KMS-11 (cell line): ENCODE data around the gene FOXN3.

Experiments
- H2AFZ ChIP-seq: fragments of 200-600 bp; sonication (generic); 2 replicates; pipeline ENCODE4 v1.6.1; 2016; ENCODE audit warnings: antibody characterized with exemption, mixed run types, low read depth
- H3K27ac ChIP-seq: fragments of 200-600 bp; sonication (generic); 2 replicates; pipeline ENCODE4 v1.6.1; 2016; ENCODE audit warnings: mild to moderate bottlenecking, mixed run types
- H3K27me3 ChIP-seq: fragments of 200-600 bp; sonication (generic); 2 replicates; pipeline ENCODE4 v1.6.1; 2017; ENCODE audit warnings: mild to moderate bottlenecking, low read depth, mixed run types, moderate library complexity; ENCODE audit not compliant: insufficient read depth
- H3K36me3 ChIP-seq: fragments of 200-600 bp; sonication (generic); 2 replicates; pipeline ENCODE4 v1.6.1; 2017; ENCODE audit warnings: mild to moderate bottlenecking, mixed run types; ENCODE audit not compliant: insufficient read depth
- H3K4me1 ChIP-seq: fragments of 200-600 bp; sonication (generic); 2 replicates; pipeline ENCODE4 v1.6.1; 2016; ENCODE audit warnings: mild to moderate bottlenecking, low read depth, mixed run types; ENCODE audit not compliant: poor library complexity, severe bottlenecking
- H3K4me2 ChIP-seq: fragments of 200-600 bp; sonication (generic); 2 replicates; pipeline ENCODE4 v1.7.0; 2016; ENCODE audit warnings: mild to moderate bottlenecking, mixed run types
- H3K4me3 ChIP-seq: fragments of 200-600 bp; sonication (generic); IDR thresholded peaks from 2 replicates; pipeline ENCODE4 v1.6.1; 2017; ENCODE audit warnings: low read depth, low read length, mixed read lengths; ENCODE audit not compliant: insufficient read depth
- H3K79me2 ChIP-seq: fragments of 200-600 bp; sonication (generic); 2 replicates; pipeline ENCODE4 v1.6.1; 2016; ENCODE audit warnings: low read depth, mixed run types; ENCODE audit not compliant: insufficient read depth
- H3K9ac ChIP-seq: fragments of 200-600 bp; sonication (generic); 2 replicates; pipeline ENCODE4 v1.6.1; 2016; ENCODE audit warnings: mild to moderate bottlenecking, mixed run types
- H4K20me1 ChIP-seq: fragments of 200-600 bp; sonication (generic); 2 replicates; pipeline ENCODE4 v1.6.1; 2016; ENCODE audit warnings: mild to moderate bottlenecking, mixed run types; ENCODE audit not compliant: insufficient read depth
- TF ChIP-seq, protein P1 (sequence below): fragments of 200-600 bp; sonication (generic); conservative IDR thresholded peaks from 2 replicates; pipeline ENCODE4 v1.6.1; 2017; ENCODE audit warnings: low read depth, mild to moderate bottlenecking, antibody characterized with exemption, low read length, moderate library complexity, mixed read lengths

FOXN3 gene

DNA sequence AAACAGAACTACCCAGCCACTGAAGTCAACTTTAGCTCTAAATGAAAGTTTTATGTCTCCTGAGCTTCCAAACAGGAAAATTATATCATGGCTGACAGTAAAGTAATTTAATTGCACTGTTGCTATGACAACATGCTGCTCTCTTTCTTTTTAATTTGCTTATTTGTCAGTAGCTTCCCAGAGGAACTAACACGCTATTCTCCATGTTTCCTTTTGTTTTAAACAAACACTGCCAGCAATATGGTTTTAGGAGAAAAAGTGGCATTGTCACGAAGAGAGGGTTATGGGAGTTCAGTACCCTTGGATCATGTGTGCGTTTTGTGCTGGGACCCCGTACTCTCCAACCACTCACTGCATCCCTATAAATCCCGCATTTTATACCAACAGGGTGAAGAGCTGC, 1.9 kb downstream of the FOXN3 start:
- Histone ChIP-seq H3K79me2 (no peaks in the 10 kb centered on the region; the same call in 1 of the 2 replicates), H3K27ac (no peak overlapping the region), H3K27me3 (no peaks in the 10 kb centered on the region), H3K36me3 (no peaks in the 10 kb centered on the region), H3K4me1 (peaks cover 6% of the 10 kb centered on the region), H3K9ac (no peak overlapping the region), H4K20me1 (no peaks in the 10 kb centered on the region), H2AFZ (no peak overlapping the region), H3K4me3 (no peak overlapping the region), H3K4me2 (peak overlapping the region; percentile 48; the same call in 1 of the 2 replicates)
- TF ChIP-seq, protein P1, sequence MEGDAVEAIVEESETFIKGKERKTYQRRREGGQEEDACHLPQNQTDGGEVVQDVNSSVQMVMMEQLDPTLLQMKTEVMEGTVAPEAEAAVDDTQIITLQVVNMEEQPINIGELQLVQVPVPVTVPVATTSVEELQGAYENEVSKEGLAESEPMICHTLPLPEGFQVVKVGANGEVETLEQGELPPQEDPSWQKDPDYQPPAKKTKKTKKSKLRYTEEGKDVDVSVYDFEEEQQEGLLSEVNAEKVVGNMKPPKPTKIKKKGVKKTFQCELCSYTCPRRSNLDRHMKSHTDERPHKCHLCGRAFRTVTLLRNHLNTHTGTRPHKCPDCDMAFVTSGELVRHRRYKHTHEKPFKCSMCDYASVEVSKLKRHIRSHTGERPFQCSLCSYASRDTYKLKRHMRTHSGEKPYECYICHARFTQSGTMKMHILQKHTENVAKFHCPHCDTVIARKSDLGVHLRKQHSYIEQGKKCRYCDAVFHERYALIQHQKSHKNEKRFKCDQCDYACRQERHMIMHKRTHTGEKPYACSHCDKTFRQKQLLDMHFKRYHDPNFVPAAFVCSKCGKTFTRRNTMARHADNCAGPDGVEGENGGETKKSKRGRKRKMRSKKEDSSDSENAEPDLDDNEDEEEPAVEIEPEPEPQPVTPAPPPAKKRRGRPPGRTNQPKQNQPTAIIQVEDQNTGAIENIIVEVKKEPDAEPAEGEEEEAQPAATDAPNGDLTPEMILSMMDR, result no peak

DNA sequence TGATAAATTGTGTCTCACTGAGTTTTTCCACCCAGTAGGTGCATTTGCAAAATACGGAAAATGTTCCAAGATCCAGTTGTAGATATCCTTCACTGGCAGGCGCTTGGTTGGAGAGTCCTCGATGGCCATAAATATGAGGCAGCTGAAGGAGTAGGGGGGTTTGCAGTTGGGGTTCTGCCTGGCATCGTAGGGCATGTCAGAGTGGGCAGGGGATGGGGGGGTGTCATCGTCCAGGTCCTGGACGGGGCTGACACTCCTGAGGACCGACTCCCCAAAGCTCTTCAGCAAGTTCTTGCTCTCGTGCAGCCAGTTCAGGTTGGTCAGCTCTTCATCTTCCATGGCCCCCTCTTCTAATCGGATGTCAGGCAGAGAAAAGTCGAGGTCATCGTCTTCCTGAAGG, 5.1 kb downstream of the FOXN3 start:
- Histone ChIP-seq H4K20me1 (no peaks in the 10 kb centered on the region), H3K36me3 (no peaks in the 10 kb centered on the region), H3K4me3 (no peak overlapping the region), H2AFZ (no peak overlapping the region), H3K27me3 (no peaks in the 10 kb centered on the region), H3K9ac (no peak overlapping the region), H3K4me2 (no peak overlapping the region), H3K4me1 (no peaks in the 10 kb centered on the region), H3K27ac (no peak overlapping the region), H3K79me2 (no peaks in the 10 kb centered on the region; the same call in 1 of the 2 replicates)
- TF ChIP-seq, protein P1, result no peak

DNA sequence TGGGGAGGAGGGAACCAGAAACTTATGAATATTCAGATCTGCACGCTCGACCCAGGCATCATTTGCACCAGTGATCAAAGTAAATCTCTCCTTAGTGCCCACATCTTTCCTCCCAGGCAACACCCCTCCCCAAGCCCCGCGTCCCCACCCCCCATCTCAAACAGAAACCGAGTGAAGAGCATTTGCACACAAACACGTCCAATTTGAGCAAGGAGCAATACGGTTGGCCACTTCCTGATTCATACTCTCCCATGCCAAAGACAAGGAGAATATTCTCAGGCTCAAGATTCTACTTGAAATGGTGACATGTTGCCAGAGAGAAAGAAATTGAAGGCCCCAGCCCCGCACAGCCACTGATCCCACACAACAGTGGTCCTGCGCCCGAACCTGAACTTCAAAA, 7.1 kb downstream of the FOXN3 start:
- TF ChIP-seq, protein P1, result no peak
- no peak overlapping the region for H3K9ac ChIP-seq
- no peaks in the 10 kb centered on the region; the same call in 1 of the 2 replicates for H3K79me2 ChIP-seq
- H2AFZ ChIP-seq, result no peak overlapping the region
- no peaks in the 10 kb centered on the region for H3K36me3 ChIP-seq
- H3K4me3 ChIP-seq, result no peak overlapping the region
- no peaks in the 10 kb centered on the region for H4K20me1 ChIP-seq
- no peak overlapping the region for H3K4me2 ChIP-seq
- H3K27me3 ChIP-seq, result no peaks in the 10 kb centered on the region
- no peak overlapping the region for H3K27ac ChIP-seq
- H3K4me1 ChIP-seq, result no peaks in the 10 kb centered on the region

DNA sequence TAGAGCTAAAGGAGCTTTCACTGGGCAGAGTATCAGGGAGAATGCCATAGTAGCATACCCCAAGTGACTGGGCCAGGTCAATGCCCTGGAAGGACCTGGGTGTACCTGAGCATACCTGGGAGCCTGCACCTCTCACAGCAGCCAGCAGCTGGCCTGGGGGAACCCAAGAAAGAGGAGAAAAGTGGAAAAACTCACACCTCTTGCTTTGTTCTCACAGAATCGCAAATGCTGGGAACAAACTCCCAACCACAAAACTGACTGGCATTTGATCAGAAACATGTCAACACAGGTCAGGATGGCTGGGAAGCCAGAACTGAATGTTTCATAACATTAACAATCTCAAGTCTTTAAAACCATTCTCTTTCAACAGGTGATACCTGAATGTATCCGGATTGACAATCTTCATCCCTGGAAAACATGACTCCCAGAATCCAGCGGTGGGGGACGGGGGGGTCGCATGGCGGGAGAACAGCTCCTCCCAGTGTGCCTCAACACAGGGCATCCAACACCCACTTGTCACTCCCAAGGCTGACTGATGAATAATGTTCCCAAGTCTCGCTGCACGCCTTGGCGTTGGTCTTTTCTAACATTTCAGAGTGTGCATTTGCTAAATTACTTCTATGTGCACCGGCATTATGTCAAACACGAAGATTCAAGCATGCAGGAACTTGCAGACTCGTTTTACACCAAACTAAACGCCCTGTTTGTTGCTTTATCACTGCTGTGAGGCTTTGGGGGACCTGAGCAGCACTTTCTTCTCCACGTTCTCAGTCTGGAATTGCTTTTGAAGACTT, 7.9 kb downstream of the FOXN3 start:
- Histone ChIP-seq H2AFZ (no peak overlapping the region), H3K79me2 (no peaks in the 10 kb centered on the region)

More for the DNA sequence above, 7.9 kb downstream of the FOXN3 start:
- no peaks in the 10 kb centered on the region for H3K4me1 ChIP-seq
- TF ChIP-seq, protein P1, result no peak
- no peaks in the 10 kb centered on the region for H3K36me3 ChIP-seq
- no peak overlapping the region for H3K9ac ChIP-seq
- H3K4me3 ChIP-seq, result no peak overlapping the region
- no peak overlapping the region for H3K27ac ChIP-seq
- H4K20me1 ChIP-seq, result no peaks in the 10 kb centered on the region
- no peaks in the 10 kb centered on the region for H3K27me3 ChIP-seq
- no peak overlapping the region for H3K4me2 ChIP-seq
